Astrocyte (in vitro differentiated cells and primary cell): ENCODE measurements around the gene KCNN3. TPM values are rescaled to one million over a fixed set of nuclear protein-coding genes. Genes with fewer than 3 reads are reported as not detected.

Experiments
- DNase-seq: peaks from one replicate; pipeline ENCODE4 v3.0.0-alpha.2; 2010; ENCODE audit warnings: low read depth
- FAIRE-seq: peaks from 2 replicates; lab custom pipeline; 2011; peaks lifted over from hg19 to GRCh38; lab: Jason Lieb, UNC
- H2AFZ ChIP-seq: 2 replicates; pipeline ENCODE4 v1.6.0; 2012; ENCODE audit warnings: low read depth, low read length, inconsistent platforms
- H3K27ac ChIP-seq: 2 replicates; pipeline ENCODE4 v1.5.1; 2011; ENCODE audit warnings: low read depth, low read length, inconsistent platforms
- H3K27me3 ChIP-seq: 2 replicates; pipeline ENCODE4 v1.6.0; 2011; ENCODE audit warnings: low read length, inconsistent platforms; ENCODE audit not compliant: insufficient read depth
- H3K36me3 ChIP-seq: 2 replicates; pipeline ENCODE4 v1.5.1; 2011; ENCODE audit warnings: low read length, inconsistent platforms; ENCODE audit not compliant: insufficient read depth
- H3K4me1 ChIP-seq: 2 replicates; pipeline ENCODE4 v1.5.1; 2011; ENCODE audit warnings: low read length, inconsistent platforms; ENCODE audit not compliant: insufficient read depth
- H3K4me2 ChIP-seq: 2 replicates; pipeline ENCODE4 v1.6.0; 2012; ENCODE audit warnings: low read length, inconsistent platforms
- H3K4me3 ChIP-seq: 2 replicates; pipeline ENCODE4 v1.5.1; 2011; ENCODE audit warnings: low read depth, mild to moderate bottlenecking, low read length, inconsistent platforms; ENCODE audit not compliant: insufficient read depth
- H3K79me2 ChIP-seq: 2 replicates; pipeline ENCODE4 v1.6.0; 2012; ENCODE audit warnings: mild to moderate bottlenecking, low read length, inconsistent platforms; ENCODE audit not compliant: insufficient read depth
- H3K9ac ChIP-seq: 2 replicates; pipeline ENCODE4 v1.6.0; 2012; ENCODE audit warnings: mild to moderate bottlenecking, low read length, inconsistent platforms
- H3K9me3 ChIP-seq: 2 replicates; pipeline ENCODE4 v1.5.1; 2012; ENCODE audit warnings: low read depth, mild to moderate bottlenecking, low read length, inconsistent platforms; ENCODE audit not compliant: insufficient read depth
- H4K20me1 ChIP-seq: 2 replicates; pipeline ENCODE4 v1.6.0; 2012; ENCODE audit warnings: low read length, inconsistent platforms; ENCODE audit not compliant: insufficient read depth
- H3K27ac Mint-ChIP-seq: one replicate; pipeline ENCODE4 v1.8.0; 2021; ENCODE audit warnings: mild to moderate bottlenecking, mixed read lengths; ENCODE audit not compliant: unreplicated experiment
- H3K27me3 Mint-ChIP-seq: one replicate; pipeline ENCODE4 v1.8.0; 2021; ENCODE audit warnings: low read depth, mixed read lengths; ENCODE audit not compliant: unreplicated experiment
- H3K36me3 Mint-ChIP-seq: one replicate; pipeline ENCODE4 v1.8.0; 2021; ENCODE audit warnings: low read depth, mixed read lengths; ENCODE audit not compliant: unreplicated experiment
- H3K4me1 Mint-ChIP-seq: one replicate; pipeline ENCODE4 v1.8.0; 2021; ENCODE audit warnings: low read depth, mixed read lengths; ENCODE audit not compliant: unreplicated experiment
- H3K4me3 Mint-ChIP-seq: one replicate; pipeline ENCODE4 v1.8.0; 2021; ENCODE audit warnings: mild to moderate bottlenecking, moderate library complexity, mixed read lengths; ENCODE audit not compliant: unreplicated experiment
- H3K9me3 Mint-ChIP-seq: one replicate; pipeline ENCODE4 v1.8.0; 2021; ENCODE audit warnings: mild to moderate bottlenecking, mixed read lengths; ENCODE audit not compliant: unreplicated experiment
- CTCF ChIP-seq: IDR thresholded peaks from 2 replicates; pipeline ENCODE4 v1.5.1; 2011; ENCODE audit warnings: low read depth, mild to moderate bottlenecking, inconsistent platforms, low read length, moderate library complexity; ENCODE audit not compliant: insufficient read depth
- EZH2 ChIP-seq: IDR thresholded peaks from 2 replicates; pipeline ENCODE4 v1.6.1; 2012; ENCODE audit warnings: mild to moderate bottlenecking, low read length, inconsistent platforms; ENCODE audit not compliant: insufficient read depth
- total RNA-seq: library from RNA; stranded (reverse); gene quantifications from 2 replicates; pipeline ENCODE4 v1.2.1, GENCODE V29; 2021

The KCNN3 gene
- total RNA-seq, 1 donor from 2014 or later, result 0.66 TPM

DNA sequence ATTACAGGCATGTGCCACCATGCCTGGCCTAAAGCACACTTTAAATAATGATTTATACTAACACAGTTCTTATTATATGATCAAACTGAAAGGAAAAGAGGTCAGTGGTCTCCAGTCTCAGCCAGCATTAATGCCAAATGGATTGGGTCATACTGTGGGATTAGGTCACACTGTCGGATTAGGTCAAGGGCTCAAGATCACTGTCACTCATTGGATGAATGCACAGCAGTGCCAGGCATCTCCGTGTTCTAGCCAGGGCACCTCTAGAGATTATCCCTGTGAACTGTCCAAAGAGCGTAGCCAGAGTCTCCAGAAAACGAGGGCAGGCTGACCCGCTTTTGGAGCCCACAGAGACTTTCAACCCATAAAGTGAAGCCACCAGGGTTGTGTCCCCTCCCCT lies 70.9 kb downstream of the KCNN3 start:
- no peak for FAIRE-seq
- H3K4me3 Mint-ChIP-seq, result no peak overlapping the region

GRCh38 chr1:154798645-154799044 lies 71.4 kb downstream of the KCNN3 start:
- Mint-ChIP-seq H3K4me3 (no peak overlapping the region), H3K36me3 (peaks cover 2% of the 10 kb centered on the region), H3K27ac (no peak overlapping the region), H3K9me3 (peaks cover 4% of the 10 kb centered on the region), H3K27me3 (peaks cover 80% of the 10 kb centered on the region), H3K4me1 (peaks cover 6% of the 10 kb centered on the region)
- H3K9ac ChIP-seq, result no peak overlapping the region
- no peaks in the 10 kb centered on the region for H3K79me2 ChIP-seq
- TF ChIP-seq CTCF (no peak), EZH2 (no peak)
- H3K36me3 ChIP-seq, result no peaks in the 10 kb centered on the region
- no peaks in the 10 kb centered on the region for H4K20me1 ChIP-seq
- H3K27ac ChIP-seq, result no peak overlapping the region
- H3K27me3 ChIP-seq, result peaks cover 43% of the 10 kb centered on the region
- H3K4me1 ChIP-seq, result no peaks in the 10 kb centered on the region
- H3K9me3 ChIP-seq, result no peaks in the 10 kb centered on the region
- DNase-seq, result no peak
- H3K4me3 ChIP-seq, result no peak overlapping the region
- no peak overlapping the region for H2AFZ ChIP-seq
- H3K4me2 ChIP-seq, result no peak overlapping the region
- FAIRE-seq, result no peak

More for the DNA sequence above, 70.9 kb downstream of the KCNN3 start:
- H3K9me3 ChIP-seq, result no peaks in the 10 kb centered on the region
- no peaks in the 10 kb centered on the region for H4K20me1 ChIP-seq
- Mint-ChIP-seq H3K4me1 (peaks cover 6% of the 10 kb centered on the region), H3K27me3 (peaks cover 80% of the 10 kb centered on the region), H3K27ac (no peak overlapping the region), H3K9me3 (peaks cover 8% of the 10 kb centered on the region), H3K36me3 (peaks cover 2% of the 10 kb centered on the region)
- H3K36me3 ChIP-seq, result no peaks in the 10 kb centered on the region
- no peak for DNase-seq
- H2AFZ ChIP-seq, result no peak overlapping the region
- H3K4me1 ChIP-seq, result no peaks in the 10 kb centered on the region
- peaks cover 46% of the 10 kb centered on the region for H3K27me3 ChIP-seq
- no peak overlapping the region for H3K4me2 ChIP-seq
- no peak overlapping the region for H3K9ac ChIP-seq
- TF ChIP-seq CTCF, result no peak
- no peak for TF ChIP-seq EZH2
- no peaks in the 10 kb centered on the region for H3K79me2 ChIP-seq
- no peak overlapping the region for H3K4me3 ChIP-seq
- H3K27ac ChIP-seq, result no peak overlapping the region

DNA sequence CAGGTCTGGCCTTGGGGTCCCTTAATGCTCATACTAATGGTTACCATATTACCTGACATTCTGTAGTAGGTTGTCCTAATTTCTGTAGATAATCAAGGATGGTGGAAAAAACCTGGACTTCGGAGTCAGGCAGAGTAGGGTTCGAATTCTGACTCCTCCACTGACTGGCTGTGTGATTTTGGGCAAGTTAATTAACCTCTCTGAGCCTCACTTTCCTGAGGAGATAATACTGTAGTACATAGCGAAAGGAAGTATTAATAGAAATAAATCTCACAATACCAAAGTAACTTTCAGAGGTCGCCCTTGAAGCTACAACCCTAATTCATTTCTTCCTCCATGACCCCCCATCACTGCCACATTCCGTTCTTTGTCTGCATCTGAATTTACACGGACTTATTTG lies 72.9 kb downstream of the KCNN3 start:
- Mint-ChIP-seq H3K9me3 (peaks cover 2% of the 10 kb centered on the region), H3K4me1 (peaks cover 6% of the 10 kb centered on the region), H3K36me3 (peaks cover 2% of the 10 kb centered on the region), H3K27me3 (peaks cover 75% of the 10 kb centered on the region), H3K27ac (no peak overlapping the region), H3K4me3 (no peak overlapping the region)
- no peak for FAIRE-seq
- H3K27me3 ChIP-seq, result peaks cover 44% of the 10 kb centered on the region
- H4K20me1 ChIP-seq, result no peaks in the 10 kb centered on the region
- no peaks in the 10 kb centered on the region for H3K9me3 ChIP-seq
- no peaks in the 10 kb centered on the region for H3K36me3 ChIP-seq
- H3K4me1 ChIP-seq, result no peaks in the 10 kb centered on the region
- H3K4me3 ChIP-seq, result no peak overlapping the region
- H3K4me2 ChIP-seq, result no peak overlapping the region
- no peaks in the 10 kb centered on the region for H3K79me2 ChIP-seq
- H2AFZ ChIP-seq, result no peak overlapping the region
- no peak overlapping the region for H3K27ac ChIP-seq
- TF ChIP-seq EZH2 (no peak), CTCF (no peak)
- H3K9ac ChIP-seq, result no peak overlapping the region
- DNase-seq, result no peak
